Measurements from ENCODE around the gene GABPB1. TPM values are rescaled to one million over a fixed set of nuclear protein-coding genes. Genes with fewer than 3 reads are reported as not detected.

GABPB1 gene
- total and polyA plus RNA-seq, 2 donors, result 10.0 to 47.2 TPM

- peaks cover 1% of the 10 kb centered on the region for H3K36me3 ChIP-seq (ENCODE audit: insufficient read depth)
- 97% methylated on average over 1 of the region's 1 CpG for WGBS
- H3K4me3 ChIP-seq (ENCODE audit: low read depth, low read length), result no peak overlapping the region
- no peak overlapping the region for H3K27ac ChIP-seq (ENCODE audit: low read depth)
- no peaks in the 10 kb centered on the region for H3K4me1 ChIP-seq (ENCODE audit: insufficient read depth)
- no peak for DNase-seq (ENCODE audit: extremely low spot score)
Observed at GRCh38 chr15:50330921-50331320, 24.1 kb downstream of the GABPB1 start.

- 84% methylated on average over 3 of the region's 3 CpGs for WGBS
- H3K4me1 ChIP-seq (ENCODE audit: insufficient read depth), result no peaks in the 10 kb centered on the region
Observed at GRCh38 chr15:50328116-50328515, 26.9 kb downstream of the GABPB1 start.

GRCh38 chr15:50321680-50322210, 33.3 kb downstream of the GABPB1 start:
- DNase-seq (ENCODE audit: extremely low spot score), result no peak
- no peak overlapping the region for H3K4me3 ChIP-seq (ENCODE audit: low read depth, low read length)
- H3K4me1 ChIP-seq (ENCODE audit: insufficient read depth), result no peaks in the 10 kb centered on the region
- H3K27ac ChIP-seq (ENCODE audit: low read depth), result no peak overlapping the region
- no peaks in the 10 kb centered on the region for H3K36me3 ChIP-seq (ENCODE audit: insufficient read depth)
- WGBS, result 38% methylated on average over 3 of the region's 3 CpGs

More at GRCh38 chr15:50328116-50328515, 26.9 kb downstream of the GABPB1 start:
- Histone ChIP-seq H3K4me3 (ENCODE audit: low read depth, low read length) (no peak overlapping the region), H3K27ac (ENCODE audit: low read depth) (no peak overlapping the region), H3K36me3 (ENCODE audit: insufficient read depth) (peaks cover 1% of the 10 kb centered on the region)
- no peak for DNase-seq (ENCODE audit: extremely low spot score)

- no peak for DNase-seq (ENCODE audit: extremely low spot score)
- Histone ChIP-seq H3K4me1 (ENCODE audit: insufficient read depth) (no peaks in the 10 kb centered on the region), H3K27ac (ENCODE audit: low read depth) (no peak overlapping the region), H3K4me3 (ENCODE audit: low read depth, low read length) (no peak overlapping the region), H3K36me3 (ENCODE audit: insufficient read depth) (no peaks in the 10 kb centered on the region)
Observed at GRCh38 chr15:50320504-50320903, 34.5 kb downstream of the GABPB1 start.

GRCh38 chr15:50318697-50319096, 36.3 kb downstream of the GABPB1 start:
- H3K4me3 ChIP-seq (ENCODE audit: low read depth, low read length), result no peak overlapping the region
- no peaks in the 10 kb centered on the region for H3K36me3 ChIP-seq (ENCODE audit: insufficient read depth)
- H3K4me1 ChIP-seq (ENCODE audit: insufficient read depth), result no peaks in the 10 kb centered on the region
- WGBS, result 92% methylated on average over 4 of the region's 4 CpGs
- H3K27ac ChIP-seq (ENCODE audit: low read depth), result no peak overlapping the region
- no peak for DNase-seq (ENCODE audit: extremely low spot score)

GRCh38 chr15:50315814-50316630, 39.0 kb downstream of the GABPB1 start:
- no peak overlapping the region for H3K27ac ChIP-seq (ENCODE audit: low read depth)
- 50% methylated on average over 4 of the region's 4 CpGs for WGBS
- DNase-seq (ENCODE audit: extremely low spot score), result peak; percentile 8

GRCh38 chr15:50312636-50313035, 42.4 kb downstream of the GABPB1 start:
- DNase-seq (ENCODE audit: extremely low spot score), result no peak
- H3K4me1 ChIP-seq (ENCODE audit: insufficient read depth), result no peaks in the 10 kb centered on the region
- WGBS, result 88% methylated on average over 2 of the region's 2 CpGs
- H3K4me3 ChIP-seq (ENCODE audit: low read depth, low read length), result no peak overlapping the region
- H3K27ac ChIP-seq (ENCODE audit: low read depth), result no peak overlapping the region
- H3K36me3 ChIP-seq (ENCODE audit: insufficient read depth), result no peaks in the 10 kb centered on the region

More at GRCh38 chr15:50315814-50316630, 39.0 kb downstream of the GABPB1 start:
- Histone ChIP-seq H3K4me3 (ENCODE audit: low read depth, low read length) (no peak overlapping the region), H3K36me3 (ENCODE audit: insufficient read depth) (no peaks in the 10 kb centered on the region), H3K4me1 (ENCODE audit: insufficient read depth) (no peaks in the 10 kb centered on the region)

GRCh38 chr15:50307799-50308198, 47.2 kb downstream of the GABPB1 start:
- Histone ChIP-seq H3K36me3 (ENCODE audit: insufficient read depth) (peaks cover 3% of the 10 kb centered on the region), H3K27ac (ENCODE audit: low read depth) (no peak overlapping the region), H3K4me3 (ENCODE audit: low read depth, low read length) (no peak overlapping the region), H3K4me1 (ENCODE audit: insufficient read depth) (no peaks in the 10 kb centered on the region)
- DNase-seq (ENCODE audit: extremely low spot score), result no peak

GRCh38 chr15:50304836-50305235, 50.2 kb downstream of the GABPB1 start:
- Histone ChIP-seq H3K4me1 (ENCODE audit: insufficient read depth) (no peaks in the 10 kb centered on the region), H3K36me3 (ENCODE audit: insufficient read depth) (peaks cover 4% of the 10 kb centered on the region), H3K27ac (ENCODE audit: low read depth) (no peak overlapping the region), H3K4me3 (ENCODE audit: low read depth, low read length) (no peak overlapping the region)
- 76% methylated on average over 1 of the region's 1 CpG for WGBS
- no peak for DNase-seq (ENCODE audit: extremely low spot score)

- Histone ChIP-seq H3K27ac (ENCODE audit: low read depth) (no peak overlapping the region), H3K4me3 (ENCODE audit: low read depth, low read length) (no peak overlapping the region), H3K36me3 (ENCODE audit: insufficient read depth) (peaks cover 4% of the 10 kb centered on the region), H3K4me1 (ENCODE audit: insufficient read depth) (no peaks in the 10 kb centered on the region)
- WGBS, result 94% methylated on average over 1 of the region's 1 CpG
- DNase-seq (ENCODE audit: extremely low spot score), result no peak
Observed at GRCh38 chr15:50302581-50302980, 52.4 kb downstream of the GABPB1 start.

GRCh38 chr15:50298340-50298739, 56.7 kb downstream of the GABPB1 start:
- over 99% methylated on average over 2 of the region's 2 CpGs for WGBS
- Histone ChIP-seq H3K4me3 (ENCODE audit: low read depth, low read length) (no peak overlapping the region), H3K27ac (ENCODE audit: low read depth) (no peak overlapping the region), H3K4me1 (ENCODE audit: insufficient read depth) (no peaks in the 10 kb centered on the region), H3K36me3 (ENCODE audit: insufficient read depth) (peaks cover 2% of the 10 kb centered on the region)
- no peak for DNase-seq (ENCODE audit: extremely low spot score)

GRCh38 chr15:50295966-50296365, 59.0 kb downstream of the GABPB1 start:
- 93% methylated on average over 1 of the region's 1 CpG for WGBS
- no peak for DNase-seq (ENCODE audit: extremely low spot score)
- no peak overlapping the region for H3K4me3 ChIP-seq (ENCODE audit: low read depth, low read length)
- no peak overlapping the region for H3K27ac ChIP-seq (ENCODE audit: low read depth)
- no peaks in the 10 kb centered on the region for H3K36me3 ChIP-seq (ENCODE audit: insufficient read depth)
- no peaks in the 10 kb centered on the region for H3K4me1 ChIP-seq (ENCODE audit: insufficient read depth)

- no peak overlapping the region for H3K27ac ChIP-seq (ENCODE audit: low read depth)
- 96% methylated on average over 2 of the region's 2 CpGs for WGBS
- no peak for DNase-seq (ENCODE audit: extremely low spot score)
- H3K4me1 ChIP-seq (ENCODE audit: insufficient read depth), result no peaks in the 10 kb centered on the region
- H3K4me3 ChIP-seq (ENCODE audit: low read depth, low read length), result no peak overlapping the region
- no peaks in the 10 kb centered on the region for H3K36me3 ChIP-seq (ENCODE audit: insufficient read depth)
Observed at GRCh38 chr15:50289749-50290148, 65.2 kb downstream of the GABPB1 start.

- Histone ChIP-seq H3K4me3 (ENCODE audit: low read depth, low read length) (no peak overlapping the region), H3K36me3 (ENCODE audit: insufficient read depth) (no peaks in the 10 kb centered on the region), H3K27ac (ENCODE audit: low read depth) (no peak overlapping the region), H3K4me1 (ENCODE audit: insufficient read depth) (no peaks in the 10 kb centered on the region)
- DNase-seq (ENCODE audit: extremely low spot score), result no peak
- WGBS, result 94% methylated on average over 6 of the region's 6 CpGs
Observed at GRCh38 chr15:50287324-50288116, 67.5 kb downstream of the GABPB1 start.
